ENCODE results near the gene DHX36.
A peak's percentile ranks its signal among the peaks of the same experiment; 100 is the strongest.

DHX36 gene

GRCh38 chr3:154280161-154280560, 44.1 kb downstream of the DHX36 start:
- DNase-seq (ENCODE audit: low spot score) = no peak

GRCh38 chr3:154275965-154276364, 48.3 kb downstream of the DHX36 start:
- DNase-seq (ENCODE audit: low spot score) = no peak

GRCh38 chr3:154275292-154275691, 49.0 kb downstream of the DHX36 start:
- no peak for DNase-seq (ENCODE audit: low spot score)

- no peak for DNase-seq (ENCODE audit: low spot score)
Observed at GRCh38 chr3:154274348-154274747, 49.9 kb downstream of the DHX36 start.

GRCh38 chr3:154273381-154273780, 50.9 kb downstream of the DHX36 start:
- no peak for DNase-seq (ENCODE audit: low spot score)

GRCh38 chr3:154254527-154254926, 69.8 kb downstream of the DHX36 start:
- DNase-seq (ENCODE audit: low spot score) = no peak

GRCh38 chr3:154252759-154253638, 71.3 kb downstream of the DHX36 start:
- DNase-seq (ENCODE audit: low spot score) = peak; percentile 73

- DNase-seq (ENCODE audit: low spot score) = no peak
Observed at GRCh38 chr3:154251610-154252009, 72.7 kb downstream of the DHX36 start.

- no peak for DNase-seq (ENCODE audit: low spot score)
Observed at GRCh38 chr3:154250291-154250690, 74.0 kb downstream of the DHX36 start.

- no peak for DNase-seq (ENCODE audit: low spot score)
Observed at GRCh38 chr3:154247806-154248415, 76.4 kb downstream of the DHX36 start.

- DNase-seq (ENCODE audit: low spot score) = no peak
Observed at GRCh38 chr3:154244644-154245043, 79.6 kb downstream of the DHX36 start.

- no peak for DNase-seq (ENCODE audit: low spot score)
Observed at GRCh38 chr3:154243353-154243752, 80.9 kb downstream of the DHX36 start.

GRCh38 chr3:154242766-154243165, 81.5 kb downstream of the DHX36 start:
- no peak for DNase-seq (ENCODE audit: low spot score)

- no peak for DNase-seq (ENCODE audit: low spot score)
Observed at GRCh38 chr3:154241496-154241895, 82.8 kb downstream of the DHX36 start.

- DNase-seq (ENCODE audit: low spot score) = no peak
Observed at GRCh38 chr3:154240235-154240634, 84.1 kb downstream of the DHX36 start.

- no peak for DNase-seq (ENCODE audit: low spot score)
Observed at GRCh38 chr3:154236331-154236730, 88.0 kb downstream of the DHX36 start.

- DNase-seq (ENCODE audit: low spot score) = no peak
Observed at GRCh38 chr3:154235330-154235729, 89.0 kb downstream of the DHX36 start.

GRCh38 chr3:154229217-154229590, 95.1 kb downstream of the DHX36 start:
- no peak for DNase-seq (ENCODE audit: low spot score)

GRCh38 chr3:154228561-154229216, 95.6 kb downstream of the DHX36 start:
- no peak for DNase-seq (ENCODE audit: low spot score)

GRCh38 chr3:154227531-154227930, 96.8 kb downstream of the DHX36 start:
- no peak for DNase-seq (ENCODE audit: low spot score)

GRCh38 chr3:154225536-154225935, 98.8 kb downstream of the DHX36 start:
- no peak for DNase-seq (ENCODE audit: low spot score)

GRCh38 chr3:154224866-154225265, 99.4 kb downstream of the DHX36 start:
- no peak for DNase-seq (ENCODE audit: low spot score)

- DNase-seq (ENCODE audit: low spot score) = no peak
Observed at GRCh38 chr3:154224366-154224765, 99.9 kb downstream of the DHX36 start.
